ENCODE measurements around the gene PIEZO2. TPM values are rescaled to one million over a fixed set of nuclear protein-coding genes. Genes with fewer than 3 reads are reported as not detected.

The PIEZO2 gene
- total RNA-seq, 1 donor from 2014 or later = 5.3 TPM

DNA sequence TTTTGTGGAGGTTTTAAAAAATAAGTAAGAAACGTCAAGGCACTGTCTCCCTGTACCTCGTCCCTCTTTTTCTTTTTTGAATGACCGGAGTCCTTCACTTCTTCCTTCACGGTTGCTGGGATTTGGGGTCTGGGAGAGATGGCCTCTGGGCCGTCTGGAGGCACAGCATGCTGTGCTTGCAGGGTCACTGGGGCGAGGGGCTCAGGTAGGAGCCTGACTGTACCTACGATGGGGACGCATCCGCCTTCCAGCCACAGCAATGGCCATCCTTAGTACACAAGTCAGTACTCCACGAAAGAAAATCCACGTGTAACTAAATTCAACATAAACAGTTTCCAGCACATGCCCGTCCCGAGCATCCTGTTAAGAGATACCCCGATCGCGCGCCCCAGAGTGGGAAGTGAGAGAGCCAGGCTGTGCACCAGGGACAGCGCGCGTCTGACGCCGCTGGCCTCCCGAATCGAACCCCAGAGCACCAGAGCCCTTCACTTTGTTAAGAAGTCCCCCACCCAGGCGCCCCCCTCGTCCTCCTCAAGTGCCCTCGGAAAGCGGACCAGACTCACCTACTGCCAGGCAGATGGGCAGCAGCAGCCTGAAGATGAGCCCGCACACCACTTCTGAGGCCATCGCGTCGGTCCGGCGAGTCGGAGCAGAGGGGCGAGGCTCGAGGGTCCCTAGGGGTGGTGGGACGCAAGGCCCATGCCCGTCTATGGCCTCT, 1.2 kb downstream of the PIEZO2 start:
- H3K9ac ChIP-seq (ENCODE audit: low read length) = no peak overlapping the region
- DNase-seq (ENCODE audit: low read depth) (no peak), FAIRE-seq (no peak)
- no peaks in the 10 kb centered on the region for H3K9me3 ChIP-seq (ENCODE audit: insufficient read depth, low read depth, low read length)
- peak overlapping the region; percentile 82 for H3K4me3 Mint-ChIP-seq (ENCODE audit: unreplicated experiment)
- no peaks in the 10 kb centered on the region for H3K79me2 ChIP-seq (ENCODE audit: insufficient read depth, low read length)
- peaks cover 3% of the 10 kb centered on the region for H3K36me3 Mint-ChIP-seq (ENCODE audit: low read depth, unreplicated experiment)
- no peaks in the 10 kb centered on the region for H3K36me3 ChIP-seq (ENCODE audit: insufficient read depth, low read length)
- TF ChIP-seq EZH2 (IDR thresholded peaks at IDR 0.05; ENCODE audit: insufficient read depth, low read length) (peak; percentile 63), CTCF (IDR thresholded peaks at IDR 0.05; ENCODE audit: insufficient read depth, low read depth, low read length) (no peak)
- H3K4me3 ChIP-seq (ENCODE audit: insufficient read depth, low read depth, low read length) = no peak overlapping the region
- H2AFZ ChIP-seq (ENCODE audit: low read depth, low read length) = peak overlapping the region; percentile 37
- H3K27ac ChIP-seq (ENCODE audit: low read depth, low read length) = no peak overlapping the region
- peaks cover 48% of the 10 kb centered on the region for H3K27me3 Mint-ChIP-seq (ENCODE audit: low read depth, unreplicated experiment)
- no peak overlapping the region for H3K27ac Mint-ChIP-seq (ENCODE audit: unreplicated experiment)
- H3K4me1 Mint-ChIP-seq (ENCODE audit: low read depth, unreplicated experiment) = no peaks in the 10 kb centered on the region
- H3K4me1 ChIP-seq (ENCODE audit: insufficient read depth, low read length) = no peaks in the 10 kb centered on the region
- peak overlapping the region; percentile 82 for H3K4me2 ChIP-seq (ENCODE audit: low read length)
- no peaks in the 10 kb centered on the region for H4K20me1 ChIP-seq (ENCODE audit: insufficient read depth, low read length)
- H3K9me3 Mint-ChIP-seq (ENCODE audit: unreplicated experiment) = no peaks in the 10 kb centered on the region
- peaks cover 58% of the 10 kb centered on the region for H3K27me3 ChIP-seq (ENCODE audit: insufficient read depth, low read length)

DNA sequence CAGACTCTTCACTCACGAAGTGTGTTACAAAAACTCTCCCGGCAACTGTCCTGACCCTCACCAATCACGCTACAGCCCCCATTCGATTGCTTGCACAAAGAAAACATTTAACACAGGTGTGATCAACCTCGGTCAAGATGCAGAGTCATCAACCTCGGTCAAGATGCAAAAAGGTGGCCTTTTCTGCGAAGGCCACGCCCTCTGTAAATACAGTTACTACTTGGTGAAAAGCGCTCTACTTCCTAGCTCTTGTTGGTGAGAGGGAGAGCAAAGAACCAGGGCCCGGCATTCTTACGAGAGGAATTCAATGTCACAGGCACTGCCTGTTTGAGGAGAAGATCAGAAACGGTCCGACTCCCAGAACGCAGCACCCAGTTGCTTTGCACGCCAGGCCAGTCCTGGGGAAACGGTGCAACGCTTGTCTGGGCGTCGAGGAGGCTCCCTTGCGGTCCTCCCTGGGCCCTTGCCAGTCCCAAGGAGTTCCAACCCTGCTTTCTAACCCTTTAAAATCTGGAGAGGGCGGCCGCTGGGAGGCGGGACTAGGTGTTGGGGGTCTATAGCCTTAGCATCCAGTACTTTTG, 1.9 kb downstream of the PIEZO2 start:
- Histone ChIP-seq H3K9ac (ENCODE audit: low read length) (no peak overlapping the region), H3K27me3 (ENCODE audit: insufficient read depth, low read length) (peaks cover 58% of the 10 kb centered on the region), H3K27ac (ENCODE audit: low read depth, low read length) (no peak overlapping the region), H3K9me3 (ENCODE audit: insufficient read depth, low read depth, low read length) (no peaks in the 10 kb centered on the region), H3K79me2 (ENCODE audit: insufficient read depth, low read length) (no peaks in the 10 kb centered on the region), H2AFZ (ENCODE audit: low read depth, low read length) (peak overlapping the region; percentile 32), H3K36me3 (ENCODE audit: insufficient read depth, low read length) (no peaks in the 10 kb centered on the region), H3K4me2 (ENCODE audit: low read length) (peak overlapping the region; percentile 82), H3K4me1 (ENCODE audit: insufficient read depth, low read length) (no peaks in the 10 kb centered on the region), H4K20me1 (ENCODE audit: insufficient read depth, low read length) (no peaks in the 10 kb centered on the region), H3K4me3 (ENCODE audit: insufficient read depth, low read depth, low read length) (no peak overlapping the region)
- Mint-ChIP-seq H3K36me3 (ENCODE audit: low read depth, unreplicated experiment) (peaks cover 3% of the 10 kb centered on the region), H3K27ac (ENCODE audit: unreplicated experiment) (no peak overlapping the region), H3K4me1 (ENCODE audit: low read depth, unreplicated experiment) (no peaks in the 10 kb centered on the region), H3K27me3 (ENCODE audit: low read depth, unreplicated experiment) (peaks cover 48% of the 10 kb centered on the region), H3K4me3 (ENCODE audit: unreplicated experiment) (peak overlapping the region; percentile 82), H3K9me3 (ENCODE audit: unreplicated experiment) (no peaks in the 10 kb centered on the region)
- FAIRE-seq (no peak), DNase-seq (ENCODE audit: low read depth) (no peak)
- TF ChIP-seq CTCF (IDR thresholded peaks at IDR 0.05; ENCODE audit: insufficient read depth, low read depth, low read length) (no peak), EZH2 (IDR thresholded peaks at IDR 0.05; ENCODE audit: insufficient read depth, low read length) (no peak)

GRCh38 chr18:11146947-11147345, 2.4 kb downstream of the PIEZO2 start:
- H3K79me2 ChIP-seq (ENCODE audit: insufficient read depth, low read length) = no peaks in the 10 kb centered on the region
- no peak overlapping the region for H3K9ac ChIP-seq (ENCODE audit: low read length)
- FAIRE-seq (no peak), DNase-seq (ENCODE audit: low read depth) (no peak)
- no peaks in the 10 kb centered on the region for H3K4me1 Mint-ChIP-seq (ENCODE audit: low read depth, unreplicated experiment)
- peak overlapping the region; percentile 73 for H3K4me3 Mint-ChIP-seq (ENCODE audit: unreplicated experiment)
- H3K27ac Mint-ChIP-seq (ENCODE audit: unreplicated experiment) = no peak overlapping the region
- H3K27me3 Mint-ChIP-seq (ENCODE audit: low read depth, unreplicated experiment) = peaks cover 48% of the 10 kb centered on the region
- H4K20me1 ChIP-seq (ENCODE audit: insufficient read depth, low read length) = no peaks in the 10 kb centered on the region
- no peak overlapping the region for H3K27ac ChIP-seq (ENCODE audit: low read depth, low read length)
- peaks cover 55% of the 10 kb centered on the region for H3K27me3 ChIP-seq (ENCODE audit: insufficient read depth, low read length)
- peak overlapping the region; percentile 8 for H3K4me2 ChIP-seq (ENCODE audit: low read length)
- no peak overlapping the region for H3K4me3 ChIP-seq (ENCODE audit: insufficient read depth, low read depth, low read length)
- H3K36me3 ChIP-seq (ENCODE audit: insufficient read depth, low read length) = no peaks in the 10 kb centered on the region
- H3K9me3 ChIP-seq (ENCODE audit: insufficient read depth, low read depth, low read length) = no peaks in the 10 kb centered on the region
- H3K4me1 ChIP-seq (ENCODE audit: insufficient read depth, low read length) = no peaks in the 10 kb centered on the region
- no peaks in the 10 kb centered on the region for H3K9me3 Mint-ChIP-seq (ENCODE audit: unreplicated experiment)
- peaks cover 3% of the 10 kb centered on the region for H3K36me3 Mint-ChIP-seq (ENCODE audit: low read depth, unreplicated experiment)
- TF ChIP-seq CTCF (IDR thresholded peaks at IDR 0.05; ENCODE audit: insufficient read depth, low read depth, low read length) = no peak
- no peak for TF ChIP-seq EZH2 (IDR thresholded peaks at IDR 0.05; ENCODE audit: insufficient read depth, low read length)
- H2AFZ ChIP-seq (ENCODE audit: low read depth, low read length) = no peak overlapping the region
